CD14-positive monocyte (primary cell): ENCODE measurements around the gene PIK3C2B. TPM values are rescaled to one million over a fixed set of nuclear protein-coding genes. Genes with fewer than 3 reads are reported as not detected.

ENCODE experiments used
- DNase-seq, 3 donors: peaks; one replicate each; pipeline ENCODE4 v3.0.0-alpha.2; 2011 to 2022
- H2AFZ ChIP-seq: 2 replicates; pipeline ENCODE4 v1.6.0; 2012; ENCODE audit warnings: mild to moderate bottlenecking, low read depth, low read length, inconsistent platforms; ENCODE audit not compliant: insufficient read depth, poor library complexity, severe bottlenecking
- H3K27ac ChIP-seq, 2 donors: 1 replicate in 1 of 2; 2 replicates in 1 of 2; pipeline ENCODE4 v1.5.1; 2012 to 2013; ENCODE audit warnings: low read length in 2 of 2, control low read depth in 1 of 2, inconsistent platforms in 1 of 2, low read depth in 1 of 2, mild to moderate bottlenecking in 1 of 2
- H3K27me3 ChIP-seq, 2 donors: one replicate each; pipeline versions ENCODE4 v1.6.0 to v1.6.1; 2011 to 2013; ENCODE audit warnings: low read length in 2 of 2; ENCODE audit not compliant: control insufficient read depth in 2 of 2, insufficient read depth in 2 of 2
- H3K36me3 ChIP-seq, 2 donors: replicated peaks in 1 of 2; 1 replicate in 1 of 2; 2 replicates in 1 of 2; pipeline versions ENCODE4 v1.5.1 to v1.6.1; 2012 to 2013; ENCODE audit warnings: low read length in 2 of 2, control low read depth in 1 of 2, inconsistent platforms in 1 of 2, mild to moderate bottlenecking in 1 of 2; ENCODE audit not compliant: insufficient read depth in 2 of 2, control insufficient read depth in 1 of 2
- H3K4me1 ChIP-seq, 2 donors: 1 replicate in 1 of 2; 2 replicates in 1 of 2; pipeline versions ENCODE4 v1.5.1 to v1.6.1; 2012 to 2013; ENCODE audit warnings: low read length in 2 of 2, control low read depth in 1 of 2, inconsistent platforms in 1 of 2, mild to moderate bottlenecking in 1 of 2, moderate library complexity in 1 of 2; ENCODE audit not compliant: insufficient read depth in 2 of 2, control insufficient read depth in 1 of 2
- H3K4me2 ChIP-seq: replicated peaks from 2 replicates; pipeline ENCODE3; 2012; ENCODE audit warnings: low read length, moderate library complexity, mild to moderate bottlenecking; ENCODE audit not compliant: poor library complexity, severe bottlenecking; ENCODE audit errors: extremely low read depth
- H3K4me3 ChIP-seq, 3 experiments: fragments of 200-600 bp in 1 of 3; sonication (generic) in 1 of 3; replicated peaks in 1 of 3; 1 replicate in 2 of 3; 2 replicates in 1 of 3; pipeline ENCODE4 v1.5.1; 2011 to 2013; ENCODE audit warnings: low read length in 3 of 3, mild to moderate bottlenecking in 3 of 3, control low read depth in 2 of 3, low read depth in 2 of 3, inconsistent platforms in 1 of 3, moderate library complexity in 1 of 3
- H3K79me2 ChIP-seq: 2 replicates; pipeline ENCODE4 v1.6.0; 2012; ENCODE audit warnings: mild to moderate bottlenecking, control low read depth, inconsistent platforms, low read length, moderate library complexity; ENCODE audit not compliant: insufficient read depth
- H3K9ac ChIP-seq: 2 replicates; pipeline ENCODE4 v1.6.0; 2017; ENCODE audit warnings: low read length, mild to moderate bottlenecking; ENCODE audit not compliant: insufficient read depth, poor library complexity, severe bottlenecking
- H3K9me3 ChIP-seq, 2 donors: replicated peaks in 1 of 2; 1 replicate in 1 of 2; 2 replicates in 1 of 2; pipeline versions ENCODE4 v1.5.1 to v1.6.1; 2012 to 2013; ENCODE audit warnings: low read length in 2 of 2, control low read depth in 1 of 2; ENCODE audit not compliant: control insufficient read depth in 1 of 2, insufficient read depth in 1 of 2
- H4K20me1 ChIP-seq: 2 replicates; pipeline ENCODE4 v1.6.0; 2012; ENCODE audit warnings: mild to moderate bottlenecking, low read length, control low read depth, moderate library complexity; ENCODE audit not compliant: insufficient read depth
- H3K27ac Mint-ChIP-seq, 7 donors: one replicate each; pipeline ENCODE4 v1.8.0; 2020; ENCODE audit warnings: mild to moderate bottlenecking in 7 of 7, mixed read lengths in 7 of 7, moderate library complexity in 6 of 7, inconsistent platforms in 2 of 7
- H3K27me3 Mint-ChIP-seq, 3 donors: one replicate each; pipeline ENCODE4 v1.8.0; 2021 to 2022; ENCODE audit warnings: low read depth in 3 of 3, mild to moderate bottlenecking in 3 of 3, mixed read lengths in 3 of 3, moderate library complexity in 3 of 3, inconsistent platforms in 1 of 3
- H3K36me3 Mint-ChIP-seq, 2 donors: one replicate each; pipeline ENCODE4 v1.8.0; 2020; ENCODE audit warnings: mixed read lengths in 2 of 2, inconsistent platforms in 1 of 2, mild to moderate bottlenecking in 1 of 2
- H3K4me1 Mint-ChIP-seq: one replicate; pipeline ENCODE4 v1.8.0; 2020; ENCODE audit warnings: mild to moderate bottlenecking, mixed read lengths
- H3K4me3 Mint-ChIP-seq, 2 donors: one replicate each; pipeline ENCODE4 v1.8.0; 2020; ENCODE audit warnings: mild to moderate bottlenecking in 2 of 2, mixed read lengths in 2 of 2, moderate library complexity in 1 of 2
- H3K9me3 Mint-ChIP-seq, 7 donors: one replicate each; pipeline ENCODE4 v1.8.0; 2020 to 2022; ENCODE audit warnings: mixed read lengths in 7 of 7, mild to moderate bottlenecking in 6 of 7, moderate library complexity in 6 of 7, inconsistent platforms in 2 of 7
- WGBS: methylation state at CpG from one replicate; pipeline ENCODE4 v1.1.5; 2013; ENCODE audit warnings: missing lambda C conversion rate; ENCODE audit not compliant: insufficient coverage; 5-methylcytosine and 5-hydroxymethylcytosine counted together
- intact Hi-C, 2 donors: fragments of 100-400 bp; cut with micrococcal nuclease; formaldehyde crosslinking; loops; one replicate each; pipeline versions ENCODE4 v1.15.0 to v1.15.1; 2023
- polyA plus RNA-seq, 3 donors: library from polyadenylated mRNA; depleted of rRNA in 1 of 3; unstranded in 2 of 3; stranded (reverse) in 1 of 3; fragments of 300-500 nt in 2 of 3; fragments of >200 nt in 1 of 3; fragmentation: Illumina TruSeq in 2 of 3; gene quantifications; 1 replicate in 2 of 3; 2 replicates in 1 of 3; pipeline ENCODE4 v1.2.3, GENCODE V29; 2012 to 2021
- TF ChIP-seq, protein P1 (sequence below): fragments of 200-600 bp; IDR thresholded peaks from one replicate; pipeline ENCODE4 v1.8.0; 2022; ENCODE audit warnings: antibody characterized with exemption, mild to moderate bottlenecking

The PIK3C2B gene
- polyA plus RNA-seq, 3 donors, result 0.04 to 1.4 TPM; not detected in 1

DNA sequence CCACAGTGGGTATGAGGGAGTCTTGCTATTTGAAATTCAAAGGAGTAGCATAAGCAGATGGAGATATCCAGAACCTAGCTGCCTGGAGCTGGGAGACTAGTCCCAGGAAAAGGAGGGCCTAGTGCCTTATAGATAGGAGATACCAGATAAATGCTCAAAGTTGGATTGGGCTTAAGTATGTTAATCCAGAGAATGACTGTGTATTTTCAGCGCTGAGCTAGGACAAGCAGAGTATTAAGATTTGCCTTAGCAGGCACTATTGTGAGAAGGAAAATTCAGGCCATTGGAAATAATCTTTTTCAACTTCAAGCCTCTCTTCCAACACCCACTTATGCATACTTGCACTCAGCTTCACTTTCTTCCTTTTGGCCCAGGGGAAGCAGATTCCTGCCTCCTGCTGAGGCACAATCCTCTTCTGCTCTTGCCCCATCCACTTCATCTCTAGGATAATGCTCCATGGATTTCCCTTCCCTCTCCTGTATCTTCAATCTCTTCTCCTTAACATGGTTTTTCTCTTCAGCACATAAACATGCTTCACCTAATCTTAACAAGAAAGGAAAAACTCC, 21.1 kb downstream of the PIK3C2B start:
- intact Hi-C loops, result no loop called here
- Histone ChIP-seq H2AFZ (no peak overlapping the region), H3K9me3 (no peaks in the 10 kb centered on the region), H3K4me3 (no peak overlapping the region), H3K9ac (no peak overlapping the region), H4K20me1 (no peaks in the 10 kb centered on the region), H3K4me2 (no peak overlapping the region), H3K27ac (no peak overlapping the region), H3K4me1 (peaks cover 15 to 16% of the 10 kb centered on the region in 2 donors), H3K79me2 (no peaks in the 10 kb centered on the region), H3K27me3 (no peaks in the 10 kb centered on the region), H3K36me3 (no peaks in the 10 kb centered on the region)
- TF ChIP-seq, protein P1, sequence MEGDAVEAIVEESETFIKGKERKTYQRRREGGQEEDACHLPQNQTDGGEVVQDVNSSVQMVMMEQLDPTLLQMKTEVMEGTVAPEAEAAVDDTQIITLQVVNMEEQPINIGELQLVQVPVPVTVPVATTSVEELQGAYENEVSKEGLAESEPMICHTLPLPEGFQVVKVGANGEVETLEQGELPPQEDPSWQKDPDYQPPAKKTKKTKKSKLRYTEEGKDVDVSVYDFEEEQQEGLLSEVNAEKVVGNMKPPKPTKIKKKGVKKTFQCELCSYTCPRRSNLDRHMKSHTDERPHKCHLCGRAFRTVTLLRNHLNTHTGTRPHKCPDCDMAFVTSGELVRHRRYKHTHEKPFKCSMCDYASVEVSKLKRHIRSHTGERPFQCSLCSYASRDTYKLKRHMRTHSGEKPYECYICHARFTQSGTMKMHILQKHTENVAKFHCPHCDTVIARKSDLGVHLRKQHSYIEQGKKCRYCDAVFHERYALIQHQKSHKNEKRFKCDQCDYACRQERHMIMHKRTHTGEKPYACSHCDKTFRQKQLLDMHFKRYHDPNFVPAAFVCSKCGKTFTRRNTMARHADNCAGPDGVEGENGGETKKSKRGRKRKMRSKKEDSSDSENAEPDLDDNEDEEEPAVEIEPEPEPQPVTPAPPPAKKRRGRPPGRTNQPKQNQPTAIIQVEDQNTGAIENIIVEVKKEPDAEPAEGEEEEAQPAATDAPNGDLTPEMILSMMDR, result no peak
- Mint-ChIP-seq H3K27ac (no peak overlapping the region), H3K27me3 (peaks cover 0 to 2% (median 0%) of the 10 kb centered on the region in 3 donors), H3K9me3 (peaks cover 0 to 1% (median 0%) of the 10 kb centered on the region in 7 donors), H3K4me1 (peaks cover 28% of the 10 kb centered on the region), H3K36me3 (peaks cover 7 to 11% of the 10 kb centered on the region in 2 donors), H3K4me3 (no peak overlapping the region)
- WGBS, result no CpG with 5 or more reads among the region's 1 CpG
- DNase-seq, result no peak

DNA sequence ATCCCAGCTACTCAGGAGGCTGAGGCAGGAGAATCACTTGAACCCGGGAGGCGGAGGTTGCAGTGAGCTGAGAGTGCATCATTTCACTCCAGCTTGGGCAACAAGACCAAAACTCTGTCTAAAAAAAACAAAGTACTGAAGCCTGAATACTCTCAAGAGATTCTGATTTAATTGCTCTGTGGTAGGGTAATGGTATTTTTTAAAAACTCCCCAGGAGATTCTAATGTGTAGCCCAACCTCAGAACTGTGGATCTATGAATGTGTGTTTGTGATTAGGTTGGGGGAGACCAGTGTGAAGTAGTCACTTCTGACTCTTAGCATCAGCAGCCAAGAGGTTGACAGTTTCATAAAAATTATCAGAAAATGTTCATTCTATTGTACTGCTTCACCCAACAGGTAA, 21.9 kb downstream of the PIK3C2B start:
- H2AFZ ChIP-seq, result no peak overlapping the region
- no peak overlapping the region for H3K4me3 ChIP-seq
- no peak overlapping the region for H3K9ac ChIP-seq
- H3K4me1 ChIP-seq, result peaks cover 15 to 16% of the 10 kb centered on the region in 2 donors
- Mint-ChIP-seq H3K27ac (no peak overlapping the region), H3K27me3 (peaks cover 0 to 2% (median 0%) of the 10 kb centered on the region in 3 donors), H3K4me3 (no peak overlapping the region), H3K9me3 (peaks cover 0 to 1% (median 0%) of the 10 kb centered on the region in 7 donors), H3K36me3 (peaks cover 9 to 11% of the 10 kb centered on the region in 2 donors), H3K4me1 (peaks cover 22% of the 10 kb centered on the region)
- no peaks in the 10 kb centered on the region for H4K20me1 ChIP-seq
- H3K4me2 ChIP-seq, result no peak overlapping the region
- no peaks in the 10 kb centered on the region for H3K9me3 ChIP-seq
- H3K27ac ChIP-seq, result no peak overlapping the region
- no peaks in the 10 kb centered on the region for H3K27me3 ChIP-seq
- intact Hi-C loops, result no loop called here
- no peaks in the 10 kb centered on the region for H3K79me2 ChIP-seq
- H3K36me3 ChIP-seq, result no peaks in the 10 kb centered on the region
- WGBS, result no CpG with 5 or more reads among the region's 2 CpGs
- TF ChIP-seq, protein P1, result no peak
- DNase-seq, result no peak
